Activated CD4-positive, alpha-beta memory T cell treated with anti-CD3 and anti-CD28 coated beads, Interleukin-2, amount 10 ng/mL, durations not matched to agents 7 days and 5 days (primary cell): ENCODE results near the gene POM121L2. TPM values are rescaled to one million over a fixed set of nuclear protein-coding genes. Genes with fewer than 3 reads are reported as not detected.
"Not testable (repeated sequence)": the region's sequence is repeated elsewhere in the genome, so short reads cannot be mapped to it uniquely, and the experiment has no call there.

ENCODE experiments used
- CTCF ChIA-PET: fragments of 350-600 bp; sonication (Branson Sonifier 250); formaldehyde crosslinking; loops from one replicate; lab custom pipeline; 2021; ENCODE audit warnings: antibody characterized with exemption, inconsistent platforms; lab: Charles Lee
- POLR2A ChIA-PET: fragments of 350-600 bp; sonication (Branson Sonifier 250); formaldehyde crosslinking; loops from one replicate; lab custom pipeline; 2021; ENCODE audit warnings: antibody characterized with exemption; lab: Charles Lee
- DNase-seq: peaks from one replicate; pipeline ENCODE4 v3.0.0-alpha.2; 2020
- H3K27ac Mint-ChIP-seq: one replicate; pipeline ENCODE4 v1.8.0; 2021; ENCODE audit warnings: mild to moderate bottlenecking, mixed read lengths
- H3K27me3 Mint-ChIP-seq: one replicate; pipeline ENCODE4 v1.8.0; 2021; ENCODE audit warnings: mixed read lengths
- H3K36me3 Mint-ChIP-seq: one replicate; pipeline ENCODE4 v1.8.0; 2021; ENCODE audit warnings: low read depth, mixed read lengths
- H3K4me1 Mint-ChIP-seq: one replicate; pipeline ENCODE4 v1.8.0; 2021; ENCODE audit warnings: mixed read lengths
- H3K4me3 Mint-ChIP-seq: one replicate; pipeline ENCODE4 v1.8.0; 2021; ENCODE audit warnings: mild to moderate bottlenecking, mixed read lengths
- H3K9me3 Mint-ChIP-seq: one replicate; pipeline ENCODE4 v1.8.0; 2021; ENCODE audit warnings: mixed read lengths
- total RNA-seq, 2 experiments: library from RNA; stranded (reverse); gene quantifications; one replicate each; pipeline ENCODE4 v1.2.3, GENCODE V29; 2021

The POM121L2 gene
- total RNA-seq, 2 experiments from 2014 or later: not detected

GRCh38 chr6:27267857-27268434, 44.1 kb downstream of the POM121L2 start:
- no peaks in the 10 kb centered on the region for H3K4me1 Mint-ChIP-seq
- ChIA-PET POLR2A (no interaction called here), CTCF (no interaction called here)
- no peaks in the 10 kb centered on the region for H3K9me3 Mint-ChIP-seq
- no peak overlapping the region for H3K27ac Mint-ChIP-seq
- H3K27me3 Mint-ChIP-seq: peaks cover 34% of the 10 kb centered on the region
- no peaks in the 10 kb centered on the region for H3K36me3 Mint-ChIP-seq
- H3K4me3 Mint-ChIP-seq: no peak overlapping the region
- DNase-seq: no peak

GRCh38 chr6:27267003-27267402, 45.1 kb downstream of the POM121L2 start:
- POLR2A ChIA-PET, DNase-seq, CTCF ChIA-PET: not testable (repeated sequence)

GRCh38 chr6:27263886-27264285, 48.2 kb downstream of the POM121L2 start:
- H3K4me1 Mint-ChIP-seq: no peaks in the 10 kb centered on the region
- H3K36me3 Mint-ChIP-seq: no peaks in the 10 kb centered on the region
- H3K27me3 Mint-ChIP-seq: peaks cover 32% of the 10 kb centered on the region
- no peak overlapping the region for H3K27ac Mint-ChIP-seq
- DNase-seq: no peak
- H3K9me3 Mint-ChIP-seq: peaks cover 3% of the 10 kb centered on the region
- ChIA-PET CTCF (no interaction called here), POLR2A (no interaction called here)
- no peak overlapping the region for H3K4me3 Mint-ChIP-seq

More at GRCh38 chr6:27267003-27267402, 45.1 kb downstream of the POM121L2 start:
- H3K4me1 Mint-ChIP-seq, H3K27ac Mint-ChIP-seq, H3K36me3 Mint-ChIP-seq, H3K4me3 Mint-ChIP-seq, H3K9me3 Mint-ChIP-seq: not testable (repeated sequence)
- peaks cover 29% of the 10 kb centered on the region for H3K27me3 Mint-ChIP-seq

- Mint-ChIP-seq H3K4me1 (no peaks in the 10 kb centered on the region), H3K27me3 (peaks cover 25% of the 10 kb centered on the region), H3K4me3 (no peak overlapping the region), H3K27ac (no peak overlapping the region), H3K9me3 (peaks cover 3% of the 10 kb centered on the region), H3K36me3 (no peaks in the 10 kb centered on the region)
- ChIA-PET CTCF (interaction anchor here (1.7 kb wide), 1 partner anchor 9 kb away, joined by 5 read pairs; no protein-coding TSS in a partner anchor), POLR2A (no interaction called here)
- no peak for DNase-seq
Observed at GRCh38 chr6:27260836-27261375, 51.2 kb downstream of the POM121L2 start.

GRCh38 chr6:27260369-27260768, 51.7 kb downstream of the POM121L2 start:
- H3K36me3 Mint-ChIP-seq: no peaks in the 10 kb centered on the region
- POLR2A ChIA-PET: no interaction called here
- no peak for DNase-seq
- no peak overlapping the region for H3K4me3 Mint-ChIP-seq
- CTCF ChIA-PET: interaction anchor here (1.7 kb wide), 1 partner anchor 9 kb away, joined by 5 read pairs; no protein-coding TSS in a partner anchor
- peaks cover 29% of the 10 kb centered on the region for H3K27me3 Mint-ChIP-seq
- no peaks in the 10 kb centered on the region for H3K4me1 Mint-ChIP-seq
- peaks cover 3% of the 10 kb centered on the region for H3K9me3 Mint-ChIP-seq
- H3K27ac Mint-ChIP-seq: no peak overlapping the region

Other genes starting within 250 kb of the POM121L2 start
- 1 to 10 TPM; 1.3 to 1.6 TPM for gene PRSS16, start 64.6 kb downstream of the POM121L2 start, total RNA-seq
- 1 to 10 TPM; 1.3 to 1.6 TPM for gene ZNF391, start 76.5 kb upstream of the POM121L2 start, total RNA-seq
- gene ZNF184, start 160.8 kb upstream of the POM121L2 start, total RNA-seq: 10 to 100 TPM; 16.2 to 16.3 TPM